HG02943 (cell line): ENCODE measurements around the gene CBFA2T3.

Source experiments
- ATAC-seq: cut with Tn5 transposase; IDR thresholded peaks from one replicate; pipeline ENCODE4 v1.9.1; 2021; ENCODE audit warnings: mild to moderate bottlenecking, low read depth, moderate library complexity; ENCODE audit not compliant: unreplicated experiment

The CBFA2T3 gene

GRCh38 chr16:88830258-88830657 is 146.7 kb downstream of the CBFA2T3 start:
- no peak for ATAC-seq

DNA sequence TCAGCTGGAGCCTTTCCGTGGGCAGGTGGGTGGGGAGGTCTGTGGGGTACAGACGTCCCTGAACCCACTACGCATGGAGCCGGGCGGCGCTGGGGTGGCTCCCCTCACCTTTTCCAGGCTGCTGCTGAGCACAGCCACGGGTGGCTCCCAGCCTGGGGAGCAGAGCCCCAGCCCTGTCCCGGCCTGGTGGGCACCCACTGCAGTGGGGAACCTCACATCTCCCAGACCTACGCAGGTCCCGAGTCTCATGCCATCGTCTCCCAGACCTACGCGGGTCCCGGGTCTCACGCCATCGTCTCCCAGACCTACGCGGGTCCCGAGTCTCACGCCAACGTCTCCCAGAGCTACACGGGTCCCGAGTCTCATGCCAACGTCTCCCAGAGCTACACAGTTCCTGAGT is 148.3 kb downstream of the CBFA2T3 start:
- ATAC-seq = no peak

- no peak for ATAC-seq
These were observed 149.3 kb downstream of the CBFA2T3 start for GRCh38 chr16:88827727-88828126.

DNA sequence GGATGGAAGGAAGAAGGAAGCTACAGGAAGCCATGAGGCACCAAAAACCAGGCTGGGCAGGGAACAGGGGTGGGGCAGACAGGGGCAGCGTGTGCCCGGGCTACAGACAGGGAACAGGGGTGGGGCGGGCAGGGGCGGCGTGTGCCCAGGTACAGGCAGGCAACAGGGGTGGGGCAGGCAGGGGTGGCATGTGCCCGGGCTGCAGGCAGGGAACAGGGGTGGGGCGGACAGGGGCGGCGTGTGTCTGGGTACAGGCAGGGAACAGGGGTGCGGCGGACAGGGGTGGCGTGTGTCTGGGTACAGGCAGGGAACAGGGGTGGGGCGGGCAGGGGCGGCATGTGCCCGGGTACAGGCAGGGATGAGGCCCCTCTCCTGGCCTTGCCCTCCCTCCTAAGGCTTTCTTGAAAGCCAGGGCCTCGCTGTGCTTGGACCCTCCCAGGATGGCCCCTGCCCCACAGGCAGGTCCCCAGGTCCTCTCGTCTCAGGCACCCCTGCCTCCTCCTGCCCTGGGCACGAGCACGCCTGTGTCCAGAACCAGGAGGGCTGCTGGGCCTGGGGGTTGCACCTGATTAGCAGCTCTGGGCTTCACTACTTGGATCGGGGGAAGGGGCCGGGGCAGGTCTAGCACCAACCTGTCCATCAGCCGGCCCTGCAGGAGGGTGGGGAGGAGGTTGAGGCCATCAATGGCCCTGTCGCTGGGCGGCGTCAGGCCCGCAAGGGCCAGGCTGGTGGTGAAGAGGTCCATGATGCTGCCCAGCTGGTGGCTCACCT is 150.8 kb downstream of the CBFA2T3 start:
- ATAC-seq = no peak

- no peak for ATAC-seq
These were observed 151.9 kb downstream of the CBFA2T3 start for GRCh38 chr16:88825146-88825545.
